GM12874 (cell line): ENCODE data around the gene C1D.

Experiments used
- CTCF ChIP-seq: IDR thresholded peaks from 2 replicates; pipeline ENCODE4 v1.5.1; 2011; ENCODE audit warnings: low read depth, mild to moderate bottlenecking, control low read depth, low read length, moderate library complexity; ENCODE audit not compliant: insufficient read depth

C1D gene

DNA sequence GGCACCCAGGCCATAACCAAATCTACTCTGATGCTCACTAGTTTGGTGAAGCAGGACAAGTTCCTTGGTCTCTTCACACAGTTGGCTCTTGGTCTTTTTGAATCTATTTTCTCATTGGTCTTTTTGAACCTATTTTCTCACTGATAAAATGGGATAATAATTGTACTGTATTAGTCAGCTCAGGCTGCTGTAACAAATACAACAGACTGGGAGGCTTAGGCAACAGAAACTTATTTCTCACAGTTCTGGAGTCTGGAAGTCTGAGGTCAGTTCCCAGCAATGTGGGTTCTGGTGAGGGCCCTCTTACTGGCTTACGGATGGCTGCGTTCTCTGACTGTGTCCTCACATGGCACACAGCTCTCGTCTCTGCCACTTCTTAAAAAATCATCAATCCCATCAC, 63.5 kb downstream of the C1D start:
- TF ChIP-seq CTCF = no peak

- TF ChIP-seq CTCF = no peak
These were observed 64.9 kb downstream of the C1D start for GRCh38 chr2:67997903-67998302.

DNA sequence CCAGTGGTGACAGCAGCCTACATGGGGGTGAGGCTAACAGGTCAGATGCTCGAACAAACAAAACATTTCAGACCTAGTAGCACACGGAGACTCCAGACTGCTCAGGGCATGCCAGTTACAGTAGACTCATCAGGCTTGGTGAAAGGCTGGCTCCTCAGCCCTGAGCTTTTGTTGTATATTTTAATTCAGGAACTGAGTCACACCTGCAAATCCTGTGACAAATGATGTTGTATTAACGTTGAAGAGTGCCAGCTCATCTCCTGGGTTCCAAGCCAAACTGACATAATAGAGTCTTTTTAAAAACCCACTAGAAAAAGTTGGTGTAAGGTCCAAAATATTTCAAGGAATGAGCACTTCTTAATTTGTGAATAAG, 65.3 kb downstream of the C1D start:
- no peak for TF ChIP-seq CTCF

DNA sequence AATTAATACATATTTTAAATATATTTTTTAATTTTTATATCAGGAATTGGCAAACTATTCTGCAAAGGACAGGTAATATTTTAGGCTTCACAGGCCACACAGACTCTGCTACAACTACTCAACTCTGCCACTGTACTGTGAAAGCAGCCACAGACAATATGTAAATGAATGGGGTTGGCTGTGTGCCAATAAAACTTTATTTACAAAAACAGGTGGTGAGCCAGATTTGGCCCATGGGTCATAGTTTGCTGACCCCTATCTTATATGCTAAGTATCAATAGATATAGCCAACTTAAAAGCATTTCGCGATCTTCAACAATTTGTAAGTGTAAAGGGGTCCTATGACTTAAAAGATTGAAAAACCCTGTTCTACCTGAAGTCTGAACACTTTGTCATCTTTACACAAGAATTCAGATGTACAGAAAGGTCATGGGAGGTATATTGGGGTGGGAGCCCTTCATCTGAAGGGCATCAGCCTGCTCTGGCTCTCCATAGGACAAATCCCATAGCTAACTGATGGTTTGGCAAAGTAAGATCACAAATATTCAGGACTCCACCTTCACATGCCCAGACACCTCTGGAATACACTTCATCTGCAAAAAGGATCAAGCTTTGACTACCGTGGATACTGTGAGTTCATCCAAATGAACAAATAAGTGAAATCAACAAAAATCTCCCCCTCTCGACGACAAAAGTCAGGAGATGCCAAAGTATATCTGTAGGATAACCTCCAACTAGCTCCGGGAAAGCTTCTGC, 65.9 kb downstream of the C1D start:
- no peak for TF ChIP-seq CTCF

DNA sequence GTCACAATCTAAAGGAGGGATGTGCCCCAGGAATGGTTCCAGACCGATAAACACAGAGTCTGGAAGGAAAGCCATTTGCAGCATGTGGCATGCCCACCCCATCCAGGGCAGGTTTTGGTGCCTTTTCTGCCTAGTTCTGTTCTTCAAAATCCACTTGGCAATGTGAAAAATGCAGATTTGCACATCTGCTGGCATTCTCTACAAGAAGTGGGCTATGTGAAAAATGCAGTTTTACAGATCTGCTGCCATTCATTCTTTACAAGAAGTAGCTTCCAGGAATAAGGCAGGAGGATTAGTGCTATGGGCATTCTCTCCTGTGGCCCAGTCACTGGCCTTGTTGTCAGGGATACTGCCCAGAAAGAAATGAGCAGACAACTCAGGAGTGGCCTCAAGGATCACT, 68.1 kb downstream of the C1D start:
- no peak for TF ChIP-seq CTCF

- no peak for TF ChIP-seq CTCF
These were observed 69.5 kb downstream of the C1D start for GRCh38 chr2:67993329-67993728.

GRCh38 chr2:67991456-67991855, 71.3 kb downstream of the C1D start:
- no peak for TF ChIP-seq CTCF
